ENCODE data around the gene RAB40AL. TPM values are rescaled to one million over a fixed set of nuclear protein-coding genes. Genes with fewer than 3 reads are reported as not detected.

Gene RAB40AL
- total RNA-seq, 2 experiments from 2014 or later, result not detected

GRCh38 chrX:102975016-102975415 is 37.9 kb downstream of the RAB40AL start:
- Mint-ChIP-seq H3K9me3 (peaks cover 3% of the 10 kb centered on the region), H3K4me3 (no peak overlapping the region), H3K36me3 (ENCODE audit: low read depth) (no peaks in the 10 kb centered on the region), H3K27me3 (no peaks in the 10 kb centered on the region), H3K27ac (no peak overlapping the region), H3K4me1 (ENCODE audit: low read depth) (no peaks in the 10 kb centered on the region)
- intact Hi-C loops (cut with DNase I, micrococcal nuclease), result no loop called here
- no peak overlapping the region for H3K4me3 ChIP-seq (ENCODE audit: low read length)
- no peaks in the 10 kb centered on the region for H3K27me3 ChIP-seq (ENCODE audit: control insufficient read depth in 1 of 2, insufficient read depth in 2 of 2, low read length in 2 of 2)
- H3K4me1 ChIP-seq (ENCODE audit: insufficient read depth, low read length), result no peaks in the 10 kb centered on the region
- ATAC-seq (ENCODE audit: poor library complexity) (no peak), DNase-seq (no peak)
- POLR2A ChIA-PET, result no interaction called here
- TF ChIP-seq CTCF (IDR thresholded peaks at IDR 0.05), result no peak
- CTCF ChIA-PET, result no interaction called here
- no peak overlapping the region for H3K27ac ChIP-seq (ENCODE audit: low read depth in 1 of 2, low read length in 2 of 2)
- H3K36me3 ChIP-seq (ENCODE audit: insufficient read depth, low read length), result no peaks in the 10 kb centered on the region
- peaks cover 7 to 17% of the 10 kb centered on the region in 2 experiments for H3K9me3 ChIP-seq (ENCODE audit: control insufficient read depth in 1 of 2, insufficient read depth in 1 of 2, low read length in 2 of 2)

DNA sequence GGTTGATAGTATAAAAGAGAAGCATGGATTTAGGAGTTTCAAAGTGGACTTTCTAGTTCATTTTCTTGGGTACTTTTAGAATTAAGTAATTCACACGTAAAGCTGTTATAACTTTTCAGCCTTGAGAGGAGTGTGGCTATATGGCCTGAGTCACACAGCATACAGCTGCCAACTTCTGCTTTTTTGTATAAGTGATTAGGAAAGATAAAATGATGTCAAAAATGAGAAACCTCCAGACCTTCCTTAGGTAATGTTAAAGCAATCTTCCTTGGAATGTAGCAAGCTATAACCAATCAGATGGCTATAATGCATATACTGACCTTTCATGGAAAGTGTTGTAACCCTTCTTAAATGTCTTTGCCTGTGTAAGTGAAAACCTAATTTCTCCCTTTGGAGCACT is 39.2 kb downstream of the RAB40AL start:
- no peaks in the 10 kb centered on the region for H3K4me1 ChIP-seq (ENCODE audit: insufficient read depth, low read length)
- Mint-ChIP-seq H3K4me1 (ENCODE audit: low read depth) (no peaks in the 10 kb centered on the region), H3K27ac (no peak overlapping the region), H3K4me3 (no peak overlapping the region), H3K9me3 (peaks cover 3% of the 10 kb centered on the region), H3K36me3 (ENCODE audit: low read depth) (no peaks in the 10 kb centered on the region), H3K27me3 (no peaks in the 10 kb centered on the region)
- no peak overlapping the region for H3K27ac ChIP-seq (ENCODE audit: low read depth in 1 of 2, low read length in 2 of 2)
- no peaks in the 10 kb centered on the region for H3K36me3 ChIP-seq (ENCODE audit: insufficient read depth, low read length)
- intact Hi-C loops (cut with DNase I, micrococcal nuclease), result no loop called here
- no peak for TF ChIP-seq CTCF (IDR thresholded peaks at IDR 0.05)
- CTCF ChIA-PET, result interaction anchor here (0.6 to 1.2 kb wide), 2 partner anchors 26 to 54 kb away, joined by 4 to 5 read pairs; no protein-coding TSS in a partner anchor
- DNase-seq, result peak in 1 of 14 experiments; percentile 1
- no peak for ATAC-seq (ENCODE audit: poor library complexity)
- H3K9me3 ChIP-seq (ENCODE audit: control insufficient read depth in 1 of 2, insufficient read depth in 1 of 2, low read length in 2 of 2), result peaks cover 7 to 8% of the 10 kb centered on the region in 2 experiments
- H3K27me3 ChIP-seq (ENCODE audit: control insufficient read depth in 1 of 2, insufficient read depth in 2 of 2, low read length in 2 of 2), result no peaks in the 10 kb centered on the region
- H3K4me3 ChIP-seq (ENCODE audit: low read length), result no peak overlapping the region
- POLR2A ChIA-PET, result no interaction called here

- Histone ChIP-seq H3K27me3 (ENCODE audit: control insufficient read depth in 1 of 2, insufficient read depth in 2 of 2, low read length in 2 of 2) (no peaks in the 10 kb centered on the region), H3K27ac (ENCODE audit: low read depth in 1 of 2, low read length in 2 of 2) (no peak overlapping the region), H3K36me3 (ENCODE audit: insufficient read depth, low read length) (no peaks in the 10 kb centered on the region), H3K4me1 (ENCODE audit: insufficient read depth, low read length) (no peaks in the 10 kb centered on the region), H3K4me3 (ENCODE audit: low read length) (no peak overlapping the region), H3K9me3 (ENCODE audit: control insufficient read depth in 1 of 2, insufficient read depth in 1 of 2, low read length in 2 of 2) (peaks cover 1 to 7% of the 10 kb centered on the region in 2 experiments)
- CTCF ChIA-PET, result interaction anchor here (1.2 kb wide), 1 partner anchor 26 kb away, joined by 4 read pairs; no protein-coding TSS in a partner anchor
- Mint-ChIP-seq H3K4me1 (ENCODE audit: low read depth) (no peaks in the 10 kb centered on the region), H3K27ac (no peak overlapping the region), H3K27me3 (no peaks in the 10 kb centered on the region), H3K36me3 (ENCODE audit: low read depth) (no peaks in the 10 kb centered on the region), H3K9me3 (peaks cover 3% of the 10 kb centered on the region), H3K4me3 (no peak overlapping the region)
- intact Hi-C loops (cut with DNase I, micrococcal nuclease), result no loop called here
- POLR2A ChIA-PET, result no interaction called here
- ATAC-seq (ENCODE audit: poor library complexity) (no peak), DNase-seq (no peak)
- no peak for TF ChIP-seq CTCF (IDR thresholded peaks at IDR 0.05)
These were observed 39.9 kb downstream of the RAB40AL start for GRCh38 chrX:102976793-102977495.

Measured in CD4-positive, alpha-beta T cell (primary cell).